Diencephalon (tissue), 1 donor: Measurements from ENCODE around the gene CTDSPL2. TPM values are rescaled to one million over a fixed set of nuclear protein-coding genes. Genes with fewer than 3 reads are reported as not detected.

ENCODE experiments used
- total RNA-seq: library from RNA; depleted of rRNA; stranded (reverse); fragments of >200 nt; gene quantifications from one replicate; pipeline ENCODE4 v1.2.3, GENCODE V29; 2014

The CTDSPL2 gene
- total RNA-seq: 92.5 TPM

GRCh38 chr15:44426975-44427755 lies at the start of gene CTDSPL2:
Gene CTDSPL2, plus strand, starts transcription at chr15:44427629. Its CDS starts 31,386 bp downstream, at chr15:44459015.

GRCh38 chr15:44536962-44537734 lies 109.7 kb downstream of the CTDSPL2 start, which contains the start of gene EIF3J:
Gene EIF3J, plus strand, starts transcription at chr15:44537147. Its CDS starts 48 bp downstream, at chr15:44537195.

Other genes starting within 250 kb of the CTDSPL2 start
- 27.9 TPM for gene FRMD5, start 232.4 kb upstream of the CTDSPL2 start, total RNA-seq
- gene GOLM2, start 138.9 kb upstream of the CTDSPL2 start, total RNA-seq: 222 TPM
- 67.1 TPM for gene EIF3J, start 109.5 kb downstream of the CTDSPL2 start, total RNA-seq
- 82.8 TPM for gene SPG11, start 236.0 kb downstream of the CTDSPL2 start, total RNA-seq